Measurements from ENCODE around the gene TIMM9.
"Not testable (repeated sequence)": the region's sequence is repeated elsewhere in the genome, so short reads cannot be mapped to it uniquely, and the experiment has no call there.

The TIMM9 gene

DNA sequence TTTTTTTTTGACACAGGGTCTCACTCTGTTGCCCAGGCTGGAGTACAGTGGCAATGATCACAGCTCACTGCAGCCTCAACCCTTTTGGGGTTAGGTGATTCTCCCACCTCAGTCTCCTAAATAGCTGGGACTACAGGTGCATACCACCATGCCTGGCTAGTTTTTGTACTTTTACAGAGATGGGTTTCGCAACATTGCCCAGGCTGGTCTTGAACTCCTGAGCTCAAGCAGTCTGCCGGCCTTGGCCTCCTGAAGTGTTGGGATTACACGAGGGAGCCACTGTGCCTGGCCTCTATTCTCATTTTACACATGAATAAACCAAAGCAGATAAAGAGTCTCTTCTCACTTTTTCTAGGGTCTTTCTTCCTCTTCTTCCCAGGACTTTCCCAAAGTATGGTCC lies 28.4 kb downstream of the TIMM9 start:
- FAIRE-seq = no peak

DNA sequence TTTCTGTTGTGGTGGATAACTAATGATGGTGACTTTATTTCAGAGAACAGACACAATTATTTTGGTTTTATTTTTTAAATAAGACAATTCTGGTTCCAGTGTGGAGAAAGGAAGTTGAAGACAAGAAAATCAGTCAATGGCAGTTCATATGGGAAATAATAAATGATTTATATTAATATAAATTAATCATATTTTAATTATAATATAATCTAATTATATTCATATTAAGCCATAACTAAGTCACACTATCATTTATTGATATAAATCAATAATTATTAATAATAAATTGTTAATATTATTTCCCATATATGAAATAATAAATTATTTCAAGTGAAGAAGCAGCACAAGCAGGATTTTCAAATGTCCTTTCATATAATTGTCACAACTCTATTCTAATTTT lies 28.8 kb downstream of the TIMM9 start:
- FAIRE-seq = no peak

More for the DNA sequence above, 28.4 kb downstream of the TIMM9 start:
- DNase-seq (ENCODE audit: insufficient read length, low spot score) = no peak

DNA sequence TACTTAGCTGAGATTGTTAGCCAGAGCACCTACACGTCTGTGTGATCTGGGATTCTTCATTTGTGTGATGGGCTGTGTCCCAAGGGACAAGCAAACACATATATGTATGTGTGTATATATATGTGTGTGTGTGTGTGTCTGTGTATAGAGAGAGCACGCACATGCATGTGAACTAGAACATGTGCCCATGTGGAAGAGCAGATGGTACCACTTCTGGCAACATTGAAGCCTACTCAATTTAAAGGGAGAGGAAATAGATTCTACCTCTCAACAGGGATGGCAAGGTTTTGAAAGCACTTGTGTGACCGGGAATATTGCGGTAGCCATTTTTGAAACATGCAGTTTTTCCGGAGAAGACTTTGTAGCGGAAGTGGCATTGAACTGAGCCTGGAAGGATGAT lies 30.2 kb downstream of the TIMM9 start:
- no peak for DNase-seq (ENCODE audit: insufficient read length, low spot score)
- peak; percentile 75 for FAIRE-seq

More for the DNA sequence above, 28.8 kb downstream of the TIMM9 start:
- no peak for DNase-seq (ENCODE audit: insufficient read length, low spot score)

DNA sequence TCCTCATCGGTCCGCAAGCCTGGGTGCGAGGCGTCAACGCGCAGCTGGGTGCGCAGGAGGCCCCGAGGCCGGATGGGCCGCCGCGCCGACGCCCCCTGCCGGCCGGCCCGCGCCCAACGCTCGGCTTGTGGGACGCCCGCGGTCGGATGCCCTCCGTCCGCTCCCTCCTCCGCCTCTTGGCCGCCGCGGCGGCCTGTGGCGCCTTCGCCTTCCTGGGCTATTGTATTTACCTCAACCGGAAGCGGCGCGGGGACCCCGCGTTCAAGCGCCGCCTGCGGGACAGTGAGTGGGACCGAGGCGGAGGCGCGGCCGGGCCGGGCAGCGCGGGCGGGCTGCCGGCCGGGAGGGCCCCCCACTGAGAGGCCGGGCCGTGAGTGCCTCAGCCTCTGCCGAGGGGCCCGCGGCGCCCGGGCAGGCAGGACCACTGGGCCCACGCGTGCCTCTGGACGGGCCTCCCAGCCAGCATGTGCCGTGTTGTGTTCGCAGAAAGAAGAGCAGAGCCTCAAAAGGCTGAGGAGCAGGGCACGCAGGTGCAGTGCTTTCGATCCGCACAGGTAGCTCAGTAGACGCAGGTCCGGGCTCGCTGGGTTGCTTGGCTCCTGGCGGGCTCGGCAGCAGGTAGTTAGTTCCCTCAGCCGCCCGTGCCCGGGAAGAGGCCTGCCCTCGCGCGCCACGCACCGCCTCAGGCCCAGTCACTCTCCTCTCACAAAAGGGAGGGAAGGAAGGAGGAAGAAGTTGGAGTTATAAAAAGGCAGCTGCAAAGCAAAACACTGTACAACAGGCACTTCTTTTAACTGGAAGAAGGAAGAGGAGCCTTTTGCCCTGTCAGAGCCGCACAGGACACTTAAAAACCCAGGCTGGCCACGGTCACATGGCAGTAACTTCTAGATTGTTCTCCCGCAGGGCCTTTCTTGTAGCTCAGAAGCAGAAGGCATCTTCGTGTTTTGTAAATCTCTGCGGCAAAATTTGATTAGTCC lies 31.2 kb downstream of the TIMM9 start, which contains the start of gene TOMM20L:
TSS of gene TOMM20L (plus strand) at position 119 of the 977 bp plus-strand sequence. CDS start at position 147, 28 bp downstream.
- peak; percentile 93 for DNase-seq (ENCODE audit: insufficient read length, low spot score)
- FAIRE-seq = peak; percentile 98

DNA sequence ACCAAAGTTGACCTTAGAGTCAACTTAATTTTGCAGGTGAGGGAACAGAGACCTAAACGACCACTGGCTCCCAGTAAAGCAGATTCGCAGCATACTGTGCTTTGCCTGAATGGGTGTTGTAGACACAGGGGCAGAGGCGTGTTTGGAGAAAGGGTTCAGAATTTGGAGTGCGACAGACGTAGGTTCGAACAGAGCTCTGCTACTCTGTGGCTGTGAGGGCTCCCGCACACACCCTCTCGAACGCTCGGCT lies 31.8 kb downstream of the TIMM9 start:
- FAIRE-seq (no peak), DNase-seq (ENCODE audit: insufficient read length, low spot score) (peak; percentile 53)

DNA sequence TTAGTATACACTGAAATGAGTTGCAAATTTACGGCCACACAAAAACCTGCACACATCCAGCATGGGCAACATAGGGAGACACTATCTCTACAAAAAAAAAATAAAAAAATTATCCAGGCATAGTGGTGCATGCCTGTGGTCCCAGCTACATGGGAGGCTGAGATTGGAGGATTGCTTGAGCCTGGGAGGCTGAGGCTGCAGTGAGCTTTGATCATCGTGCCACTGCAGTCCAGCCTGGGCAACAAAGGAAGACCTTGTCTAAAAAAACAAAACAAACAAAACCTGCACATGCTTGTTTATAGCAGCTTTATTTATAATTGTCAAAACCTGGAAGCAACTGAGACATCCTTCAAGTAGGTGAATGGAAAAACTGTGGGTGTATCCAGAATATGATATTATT lies 36.5 kb downstream of the TIMM9 start:
- no peak for FAIRE-seq
- no peak for DNase-seq (ENCODE audit: insufficient read length, low spot score)

DNA sequence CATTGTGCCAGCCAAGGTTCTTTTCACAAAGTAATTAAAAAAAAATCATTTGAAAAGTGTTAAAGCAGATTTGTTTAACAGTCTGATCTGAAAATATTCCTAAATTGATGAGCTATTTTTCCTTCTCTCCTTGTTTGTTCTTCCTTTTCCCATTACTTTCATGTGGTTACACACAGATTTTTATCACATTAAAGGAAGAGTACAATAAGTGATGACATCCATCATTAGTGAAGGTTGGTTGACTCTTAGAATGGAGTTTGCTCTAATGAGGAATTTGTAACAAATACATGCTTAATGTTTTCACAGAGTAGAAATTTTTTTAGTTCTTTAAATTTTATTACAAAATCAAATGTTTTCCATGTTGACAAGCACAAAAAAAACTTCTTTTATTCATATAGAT lies 50.5 kb downstream of the TIMM9 start:
- FAIRE-seq = peak; percentile 4
- DNase-seq (ENCODE audit: insufficient read length, low spot score) = no peak

DNA sequence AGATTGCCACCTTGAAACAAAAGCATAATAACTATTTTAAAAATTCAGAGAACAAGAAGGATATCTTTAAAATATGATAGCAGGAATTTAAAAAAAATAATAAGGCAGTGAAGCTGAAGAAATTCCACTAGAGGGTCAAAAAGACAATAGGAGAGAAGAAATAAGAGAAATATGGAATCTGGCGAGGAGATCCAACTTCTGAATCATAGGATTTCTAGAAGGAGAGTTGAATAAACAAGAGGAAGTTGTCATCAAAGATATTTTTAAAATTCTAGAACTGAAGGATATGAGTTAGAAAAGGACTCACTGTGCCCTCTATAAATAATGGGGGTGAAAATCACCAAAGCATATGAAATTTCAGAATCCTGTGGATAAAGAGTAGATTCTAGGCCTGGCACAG lies 58.4 kb downstream of the TIMM9 start:
- DNase-seq (ENCODE audit: insufficient read length, low spot score) = no peak
- FAIRE-seq = no peak

DNA sequence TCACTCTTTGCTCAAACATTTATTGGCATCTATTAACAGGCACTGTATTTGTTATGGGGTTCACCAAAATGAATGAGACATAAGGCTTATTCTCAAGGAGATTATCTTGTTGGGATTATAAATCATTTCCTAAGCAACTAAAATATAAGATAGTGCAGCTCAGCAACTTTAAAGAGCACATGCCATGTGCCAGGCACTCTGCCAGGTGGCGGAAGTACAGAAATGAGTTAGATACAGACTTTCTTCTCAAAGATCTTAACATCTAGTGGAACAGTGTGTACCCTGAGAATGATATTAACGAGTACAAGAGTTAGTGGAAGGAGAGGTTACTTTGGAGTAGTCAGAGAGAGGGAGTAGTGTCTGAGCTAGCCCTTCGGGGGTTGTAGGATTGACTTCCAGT lies 60.0 kb downstream of the TIMM9 start:
- no peak for DNase-seq (ENCODE audit: insufficient read length, low spot score)
- no peak for FAIRE-seq

DNA sequence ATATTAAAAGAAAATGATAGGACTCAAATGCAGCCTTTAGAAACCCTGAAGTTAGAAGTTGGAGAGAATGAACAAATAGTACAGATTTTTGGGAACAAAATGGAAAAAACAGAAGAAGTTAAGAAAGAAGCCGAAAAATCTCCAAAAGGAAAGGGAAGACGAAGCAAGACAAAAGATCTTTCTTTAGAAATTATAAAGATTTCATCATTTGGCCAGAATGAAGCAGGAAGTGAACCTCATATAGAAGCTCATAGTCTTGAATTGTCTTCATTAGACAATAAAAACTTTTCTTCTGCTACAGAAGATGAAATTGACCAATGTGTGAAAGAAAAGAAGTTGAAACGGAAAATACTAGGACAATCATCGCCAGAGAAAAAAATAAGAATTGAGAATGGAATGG lies 63.0 kb downstream of the TIMM9 start:
- FAIRE-seq = peak; percentile 28
- no peak for DNase-seq (ENCODE audit: insufficient read length, low spot score)

DNA sequence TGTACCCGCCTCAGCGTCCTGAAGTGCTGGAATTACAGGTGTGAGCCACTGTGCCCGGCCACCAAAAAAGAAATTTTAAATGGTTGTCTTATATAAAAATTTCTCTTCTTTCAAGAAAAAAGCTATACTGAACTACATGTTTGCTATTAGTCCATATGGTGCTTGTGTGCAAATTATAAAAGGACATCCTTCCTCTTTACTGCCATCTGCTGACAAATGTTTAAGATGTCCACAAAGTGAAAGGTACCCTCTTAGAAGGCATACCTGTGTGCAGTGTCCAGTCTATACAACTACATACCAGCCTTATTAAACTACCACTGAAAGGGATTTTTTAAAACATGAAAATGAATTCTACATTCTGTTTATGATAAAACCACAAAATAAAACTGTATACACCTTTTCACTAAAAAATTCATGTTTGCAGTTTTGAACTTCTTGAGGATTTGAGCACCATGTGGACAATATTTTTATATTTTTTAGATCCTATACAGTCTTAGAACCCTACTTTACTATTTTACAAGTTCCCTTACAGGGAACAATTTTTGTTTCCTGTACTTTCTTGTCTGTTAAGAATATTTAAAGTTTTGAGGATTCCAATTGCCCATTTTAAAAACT lies 64.4 kb downstream of the TIMM9 start:
- FAIRE-seq = peak; percentile 98
- peak; percentile 74 for DNase-seq (ENCODE audit: insufficient read length, low spot score)

DNA sequence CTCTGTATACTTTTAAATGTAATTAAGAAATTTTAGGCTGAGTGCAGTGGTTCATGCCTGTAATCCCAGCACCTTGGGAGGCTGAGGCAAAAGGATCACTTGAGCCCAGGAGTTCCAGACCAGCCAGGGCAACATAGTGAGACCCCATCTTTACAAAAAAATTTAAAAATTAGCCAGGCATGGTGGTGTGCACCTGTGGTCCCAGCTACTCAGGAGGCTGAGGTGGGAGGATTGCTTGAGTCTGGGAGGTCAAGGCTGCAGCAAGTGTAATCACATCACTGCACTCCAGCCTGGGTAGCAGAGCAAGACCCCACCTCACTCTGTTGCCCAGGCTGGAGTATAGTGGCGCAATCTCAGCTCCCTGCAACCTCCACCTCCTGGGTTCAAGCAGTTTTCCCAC lies 65.1 kb downstream of the TIMM9 start:
- DNase-seq (ENCODE audit: insufficient read length, low spot score); FAIRE-seq: not testable (repeated sequence)

All from HTR-8/SVneo (cell line).